Upper lobe of left lung (tissue), 6 donors: Measurements from ENCODE around the gene GPRC5C. TPM values are rescaled to one million over a fixed set of nuclear protein-coding genes. Genes with fewer than 3 reads are reported as not detected.

Source experiments
- ATAC-seq, 2 donors: fragments of 200-7000 bp; cut with Tn5 transposase; one replicate each; pipeline ENCODE4 v1.9.1; 2022; ENCODE audit warnings: mild to moderate bottlenecking in 2 of 2, moderate library complexity in 2 of 2; ENCODE audit not compliant: low FRiP score in 2 of 2
- DNase-seq, 2 donors: peaks; one replicate each; pipeline ENCODE4 v3.0.0-alpha.2; 2019 to 2020
- H3K27ac ChIP-seq, 4 donors: fragments of 200-600 bp; sonication (generic); one replicate each; pipeline ENCODE4 v1.5.1; 2016 to 2019
- H3K27me3 ChIP-seq, 4 donors: fragments of 200-600 bp; sonication (generic); one replicate each; pipeline ENCODE4 v1.5.1; 2017 to 2019
- H3K36me3 ChIP-seq, 4 donors: fragments of 200-600 bp; sonication (generic); one replicate each; pipeline ENCODE4 v1.5.1; 2016 to 2019
- H3K4me1 ChIP-seq, 4 donors: fragments of 200-600 bp; sonication (generic); one replicate each; pipeline ENCODE4 v1.5.1; 2018 to 2019
- H3K4me3 ChIP-seq, 4 donors: fragments of 200-600 bp; sonication (generic); one replicate each; pipeline ENCODE4 v1.5.1; 2017 to 2019; ENCODE audit warnings: mild to moderate bottlenecking in 2 of 4, moderate library complexity in 1 of 4
- H3K9me3 ChIP-seq, 4 donors: fragments of 200-600 bp; sonication (generic); one replicate each; pipeline ENCODE4 v1.5.1; 2018 to 2019
- CTCF ChIP-seq, 6 experiments: fragments of 450-650 bp in 4 of 6; fragments of 200-600 bp in 2 of 6; sonication (generic) in 2 of 6; IDR thresholded peaks; one replicate each; pipeline ENCODE4 v1.5.1; 2016 to 2019; ENCODE audit warnings: antibody characterized with exemption in 6 of 6
- EP300 ChIP-seq, 4 donors: sonication (generic); formaldehyde crosslinking; IDR thresholded peaks; one replicate each; pipeline ENCODE4 v1.5.1; 2017; ENCODE audit warnings: antibody characterized with exemption in 4 of 4, control low read depth in 2 of 4
- POLR2A ChIP-seq, 4 donors: fragments of 450-650 bp; IDR thresholded peaks; one replicate each; pipeline ENCODE4 v1.5.1; 2016 to 2017; ENCODE audit warnings: antibody characterized with exemption in 4 of 4, mild to moderate bottlenecking in 2 of 4
- POLR2AphosphoS5 ChIP-seq, 2 donors: sonication (generic); formaldehyde crosslinking; IDR thresholded peaks; one replicate each; pipeline ENCODE4 v1.5.1; 2017; ENCODE audit warnings: antibody characterized with exemption in 2 of 2
- WGBS, 2 donors: methylation state at CpG; one replicate each; pipeline ENCODE4 v1.1.5; 2017 to 2018; 5-methylcytosine and 5-hydroxymethylcytosine counted together
- total RNA-seq, 6 donors: library from RNA; depleted of rRNA in 4 of 6; stranded (reverse); fragments of >200 nt in 4 of 6; gene quantifications; one replicate each; pipeline versions ENCODE4 v1.1.0 to v1.2.1, GENCODE V29; 2016 to 2021
- donor health status: DM: no; HTN: no; CAD: no; lungs with moderate emphysema.
- donor health status: DM: no; HTN: yes; CAD: no; lungs with severe emphysema.

Gene GPRC5C
- total RNA-seq, 6 donors from 2014 or later: 50.7 to 88.4 (median 56.4) TPM

DNA sequence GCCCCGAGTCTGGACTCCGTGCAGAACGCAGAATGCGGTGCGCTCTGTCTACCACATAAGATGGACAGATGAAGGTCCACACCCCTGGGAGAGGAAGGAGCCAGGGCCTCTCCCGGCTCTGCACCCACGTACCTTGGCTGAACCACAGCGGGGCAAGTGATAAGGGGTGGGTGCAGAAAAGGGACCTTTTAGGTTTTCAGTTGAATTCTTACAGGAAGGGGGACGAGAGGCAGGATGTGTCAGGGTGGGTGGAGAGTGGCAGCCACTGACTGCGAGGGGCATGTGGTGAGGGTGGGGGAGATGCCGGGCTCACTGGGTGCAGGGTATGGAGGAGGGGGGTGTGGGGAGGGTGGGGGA is 34.9 kb downstream of the GPRC5C start:
- ATAC-seq (peak; percentile 2 to 13), DNase-seq (no peak)
- peak overlapping the region in 3 of 4 donors; percentile 36 to 54 (median 44) for H3K4me3 ChIP-seq
- no peaks in the 10 kb centered on the region for H3K36me3 ChIP-seq
- 0 to 29% methylated on average over 2 to 11 of the region's 11 CpGs for WGBS, 2 donors
- peaks cover 0 to 23% (median 10%) of the 10 kb centered on the region in 4 donors for H3K4me1 ChIP-seq
- TF ChIP-seq EP300 (IDR thresholded peaks at IDR 0.05): no peak
- TF ChIP-seq CTCF (IDR thresholded peaks at IDR 0.05): no peak
- peak in 1 of 4 donors; percentile 2 for TF ChIP-seq POLR2A (IDR thresholded peaks at IDR 0.05)
- TF ChIP-seq POLR2AphosphoS5 (IDR thresholded peaks at IDR 0.05): no peak
- no peaks in the 10 kb centered on the region for H3K27me3 ChIP-seq
- no peaks in the 10 kb centered on the region for H3K9me3 ChIP-seq
- peak overlapping the region; percentile 71 to 88 (median 78) for H3K27ac ChIP-seq

DNA sequence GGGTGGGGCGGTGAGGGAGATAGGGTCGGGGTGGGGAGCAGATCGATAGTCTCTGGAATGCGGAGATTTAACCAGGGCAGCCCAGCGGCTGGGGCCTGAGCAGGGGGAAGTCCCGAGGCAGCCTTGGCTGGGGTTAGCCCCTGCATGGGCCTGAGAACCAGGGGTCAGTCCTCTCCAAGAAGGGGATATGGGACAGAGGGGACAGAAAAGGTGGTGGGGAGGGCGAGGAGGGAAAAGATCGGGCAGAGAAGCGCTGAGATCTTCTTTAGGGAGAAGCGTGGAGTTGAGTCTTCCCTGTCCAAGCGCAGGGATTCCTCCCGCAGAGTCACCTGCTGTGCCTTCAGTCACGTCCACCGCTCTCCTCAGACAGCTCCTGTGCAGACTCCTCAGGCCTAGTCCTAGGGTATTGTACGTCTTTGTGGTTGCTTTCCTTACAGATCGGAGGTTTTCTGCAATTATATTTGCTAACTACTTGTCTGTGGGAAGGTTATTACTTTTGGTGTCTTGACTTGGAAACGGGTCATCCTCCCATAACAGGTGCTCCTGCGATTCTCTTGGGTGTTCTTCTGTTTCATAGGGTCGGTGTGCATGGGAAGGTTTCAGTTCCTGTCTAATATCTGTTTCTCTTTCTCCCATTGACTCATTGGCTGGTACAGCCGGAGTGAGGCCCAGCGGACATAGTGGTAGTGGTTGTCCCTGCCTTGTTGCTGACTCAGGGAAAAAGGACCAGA is 35.5 kb downstream of the GPRC5C start:
- Histone ChIP-seq H3K4me3 (peak overlapping the region in 3 of 4 donors; percentile 36 to 54 (median 44)), H3K9me3 (no peaks in the 10 kb centered on the region), H3K27me3 (no peaks in the 10 kb centered on the region), H3K36me3 (no peaks in the 10 kb centered on the region), H3K27ac (peak overlapping the region; percentile 71 to 88 (median 78)), H3K4me1 (peaks cover 0 to 22% (median 8%) of the 10 kb centered on the region in 4 donors)
- DNase-seq (peak in 1 of 2 donors; percentile 50), ATAC-seq (peak in 1 of 2 donors; percentile 53)
- WGBS, 2 donors: 36 to 46% methylated on average over 21 of the region's 21 CpGs
- peak in 1 of 4 donors; percentile 29 for TF ChIP-seq POLR2A (IDR thresholded peaks at IDR 0.05)
- TF ChIP-seq POLR2AphosphoS5 (IDR thresholded peaks at IDR 0.05): no peak
- no peak for TF ChIP-seq CTCF (IDR thresholded peaks at IDR 0.05)
- no peak for TF ChIP-seq EP300 (IDR thresholded peaks at IDR 0.05)

GRCh38 chr17:74471341-74471740 is 39.5 kb downstream of the GPRC5C start:
- Histone ChIP-seq H3K9me3 (no peaks in the 10 kb centered on the region), H3K27me3 (no peaks in the 10 kb centered on the region), H3K4me1 (peaks cover 0 to 7% (median 1%) of the 10 kb centered on the region in 4 donors), H3K36me3 (peaks cover 0 to 3% (median 0%) of the 10 kb centered on the region in 4 donors), H3K27ac (no peak overlapping the region), H3K4me3 (no peak overlapping the region)
- TF ChIP-seq CTCF (IDR thresholded peaks at IDR 0.05) (no peak), EP300 (IDR thresholded peaks at IDR 0.05) (no peak)
- no peak for DNase-seq
- WGBS, 2 donors: 88 to 90% methylated on average over 3 of the region's 3 CpGs
- no peak for ATAC-seq

DNA sequence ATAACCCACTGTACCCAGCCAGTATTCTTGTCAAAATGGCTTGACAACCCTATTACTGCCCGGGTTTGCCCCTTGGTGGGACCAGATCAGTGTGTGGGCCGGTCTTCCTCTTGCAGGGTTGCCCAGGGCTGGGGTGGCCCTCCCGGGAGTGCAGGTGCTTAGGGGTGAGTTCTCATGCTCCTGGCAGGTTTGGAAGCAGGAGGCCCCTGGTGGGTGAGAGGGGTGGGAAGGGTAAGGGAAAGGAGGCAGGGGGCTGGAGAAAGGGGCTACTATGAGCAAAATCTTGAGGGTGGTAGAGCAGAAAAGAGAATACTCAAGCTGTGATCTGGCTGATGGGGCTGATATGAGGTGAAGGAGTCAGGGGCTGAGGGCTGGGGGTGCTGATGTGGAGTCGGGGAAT is 41.0 kb downstream of the GPRC5C start:
- H3K4me1 ChIP-seq: peaks cover 0 to 7% (median 3%) of the 10 kb centered on the region in 4 donors
- WGBS, 2 donors: 70 to 85% methylated on average over 4 of the region's 4 CpGs
- DNase-seq (no peak), ATAC-seq (no peak)
- H3K4me3 ChIP-seq: no peak overlapping the region
- H3K27ac ChIP-seq: no peak overlapping the region
- TF ChIP-seq CTCF (IDR thresholded peaks at IDR 0.05) (no peak), POLR2AphosphoS5 (IDR thresholded peaks at IDR 0.05) (no peak), POLR2A (IDR thresholded peaks at IDR 0.05) (no peak), EP300 (IDR thresholded peaks at IDR 0.05) (no peak)
- no peaks in the 10 kb centered on the region for H3K27me3 ChIP-seq
- H3K36me3 ChIP-seq: peaks cover 0 to 3% (median 0%) of the 10 kb centered on the region in 4 donors
- H3K9me3 ChIP-seq: no peaks in the 10 kb centered on the region

DNA sequence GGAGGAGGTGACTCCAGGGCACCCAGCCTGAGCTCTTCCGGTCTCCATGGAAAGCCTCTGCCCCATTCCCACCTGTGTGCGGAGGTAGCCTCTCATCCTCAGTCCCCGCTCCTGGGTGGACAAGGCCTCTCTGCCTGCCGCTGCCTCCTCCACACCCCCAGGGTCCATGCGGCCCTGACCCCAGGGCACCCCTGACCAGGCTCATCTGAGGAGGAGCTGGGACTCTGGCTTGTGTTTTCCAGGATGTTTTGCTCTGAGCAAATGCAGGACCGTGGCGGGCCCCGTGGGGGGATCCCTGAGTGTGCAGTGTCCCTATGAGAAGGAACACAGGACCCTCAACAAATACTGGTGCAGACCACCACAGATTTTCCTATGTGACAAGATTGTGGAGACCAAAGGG is 41.4 kb downstream of the GPRC5C start:
- Histone ChIP-seq H3K36me3 (peaks cover 0 to 3% (median 0%) of the 10 kb centered on the region in 4 donors), H3K9me3 (no peaks in the 10 kb centered on the region), H3K27ac (no peak overlapping the region), H3K27me3 (no peaks in the 10 kb centered on the region), H3K4me3 (no peak overlapping the region), H3K4me1 (peaks cover 0 to 8% (median 7%) of the 10 kb centered on the region in 4 donors)
- TF ChIP-seq POLR2AphosphoS5 (IDR thresholded peaks at IDR 0.05) (no peak), POLR2A (IDR thresholded peaks at IDR 0.05) (no peak), EP300 (IDR thresholded peaks at IDR 0.05) (no peak), CTCF (IDR thresholded peaks at IDR 0.05) (no peak)
- ATAC-seq (no peak), DNase-seq (peak in 1 of 2 donors; percentile 61)
- 87 to 93% methylated on average over 7 to 8 of the region's 8 CpGs for WGBS, 2 donors
